ENCODE data around the gene EIF3B. TPM values are rescaled to one million over a fixed set of nuclear protein-coding genes. Genes with fewer than 3 reads are reported as not detected.
"Not testable (repeated sequence)": the region's sequence is repeated elsewhere in the genome, so short reads cannot be mapped to it uniquely, and the experiment has no call there.

EIF3B gene
- total RNA-seq, 1 donor from 2014 or later: 161 TPM

DNA sequence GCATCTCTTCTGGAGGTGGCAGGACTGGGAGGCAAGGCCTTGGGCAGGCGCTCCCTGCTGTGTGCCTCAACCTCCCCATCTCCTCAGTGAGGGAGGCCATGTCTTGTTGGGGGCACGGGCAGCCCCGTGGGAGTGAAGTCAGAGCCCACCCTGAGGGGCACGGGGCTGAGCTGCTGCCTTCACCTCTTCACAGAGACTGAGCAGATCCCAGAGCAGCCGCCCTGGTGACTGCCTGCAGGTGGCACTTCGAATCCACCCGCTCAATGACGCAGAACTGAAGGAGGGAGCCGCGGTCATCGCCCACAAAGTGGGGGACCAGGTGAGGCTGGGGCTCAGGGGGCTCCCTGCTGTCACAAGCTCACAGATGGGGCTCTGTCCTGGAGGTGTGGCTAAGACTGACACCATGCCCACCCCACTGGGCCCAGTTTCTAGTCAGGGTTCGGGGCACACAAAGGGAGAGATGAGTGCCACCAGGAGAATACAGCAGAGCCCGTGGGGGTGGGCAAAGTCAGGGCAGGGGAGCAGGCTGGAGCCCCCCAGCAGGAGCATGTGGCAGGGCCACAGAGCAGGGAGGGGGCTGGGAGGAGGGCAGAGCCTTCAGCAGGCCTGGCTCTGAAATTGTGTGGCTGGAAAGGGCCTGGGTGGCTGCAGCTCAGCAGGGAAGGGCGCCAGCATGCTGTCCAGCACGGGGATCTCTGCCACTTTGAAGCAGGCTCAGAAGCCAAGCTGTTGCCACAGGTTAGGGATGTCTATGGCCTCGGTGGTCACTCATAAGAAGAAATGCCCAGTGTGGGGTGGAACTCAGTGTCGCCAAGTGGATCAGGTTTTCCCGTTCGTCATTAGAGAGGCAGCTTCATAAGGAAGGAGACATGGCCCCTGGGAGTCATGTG lies 30.0 kb downstream of the EIF3B start:
- no peak for DNase-seq (ENCODE audit: low read depth)
- TF ChIP-seq, protein P1, sequence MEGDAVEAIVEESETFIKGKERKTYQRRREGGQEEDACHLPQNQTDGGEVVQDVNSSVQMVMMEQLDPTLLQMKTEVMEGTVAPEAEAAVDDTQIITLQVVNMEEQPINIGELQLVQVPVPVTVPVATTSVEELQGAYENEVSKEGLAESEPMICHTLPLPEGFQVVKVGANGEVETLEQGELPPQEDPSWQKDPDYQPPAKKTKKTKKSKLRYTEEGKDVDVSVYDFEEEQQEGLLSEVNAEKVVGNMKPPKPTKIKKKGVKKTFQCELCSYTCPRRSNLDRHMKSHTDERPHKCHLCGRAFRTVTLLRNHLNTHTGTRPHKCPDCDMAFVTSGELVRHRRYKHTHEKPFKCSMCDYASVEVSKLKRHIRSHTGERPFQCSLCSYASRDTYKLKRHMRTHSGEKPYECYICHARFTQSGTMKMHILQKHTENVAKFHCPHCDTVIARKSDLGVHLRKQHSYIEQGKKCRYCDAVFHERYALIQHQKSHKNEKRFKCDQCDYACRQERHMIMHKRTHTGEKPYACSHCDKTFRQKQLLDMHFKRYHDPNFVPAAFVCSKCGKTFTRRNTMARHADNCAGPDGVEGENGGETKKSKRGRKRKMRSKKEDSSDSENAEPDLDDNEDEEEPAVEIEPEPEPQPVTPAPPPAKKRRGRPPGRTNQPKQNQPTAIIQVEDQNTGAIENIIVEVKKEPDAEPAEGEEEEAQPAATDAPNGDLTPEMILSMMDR (conservative IDR thresholded peaks at IDR 0.05; ENCODE audit: low read depth, low read length): peak; percentile 28
- H3K4me3 ChIP-seq (ENCODE audit: low read depth, low read length): no peak overlapping the region

DNA sequence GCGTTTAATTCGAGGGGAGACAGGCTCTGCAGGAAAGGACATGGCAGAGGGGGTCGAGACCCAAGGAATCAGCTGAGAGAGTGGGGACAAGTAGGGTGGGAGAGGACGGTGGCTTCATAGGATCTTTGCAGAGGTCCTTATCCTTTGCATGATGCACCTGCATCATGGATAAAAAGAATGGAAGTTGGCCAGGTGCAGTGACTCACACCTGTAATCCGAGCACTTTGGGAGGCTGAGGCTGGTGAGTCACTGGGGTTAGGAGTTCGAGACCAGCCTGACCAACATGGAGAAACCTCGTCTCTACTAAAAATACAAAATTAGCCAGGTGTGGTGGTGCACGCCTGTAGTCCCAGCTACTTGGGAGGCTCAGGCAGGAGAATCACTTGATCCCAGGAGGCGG lies 31.5 kb downstream of the EIF3B start:
- not testable (repeated sequence) for H3K4me3 ChIP-seq (ENCODE audit: low read depth, low read length); DNase-seq (ENCODE audit: low read depth)

DNA sequence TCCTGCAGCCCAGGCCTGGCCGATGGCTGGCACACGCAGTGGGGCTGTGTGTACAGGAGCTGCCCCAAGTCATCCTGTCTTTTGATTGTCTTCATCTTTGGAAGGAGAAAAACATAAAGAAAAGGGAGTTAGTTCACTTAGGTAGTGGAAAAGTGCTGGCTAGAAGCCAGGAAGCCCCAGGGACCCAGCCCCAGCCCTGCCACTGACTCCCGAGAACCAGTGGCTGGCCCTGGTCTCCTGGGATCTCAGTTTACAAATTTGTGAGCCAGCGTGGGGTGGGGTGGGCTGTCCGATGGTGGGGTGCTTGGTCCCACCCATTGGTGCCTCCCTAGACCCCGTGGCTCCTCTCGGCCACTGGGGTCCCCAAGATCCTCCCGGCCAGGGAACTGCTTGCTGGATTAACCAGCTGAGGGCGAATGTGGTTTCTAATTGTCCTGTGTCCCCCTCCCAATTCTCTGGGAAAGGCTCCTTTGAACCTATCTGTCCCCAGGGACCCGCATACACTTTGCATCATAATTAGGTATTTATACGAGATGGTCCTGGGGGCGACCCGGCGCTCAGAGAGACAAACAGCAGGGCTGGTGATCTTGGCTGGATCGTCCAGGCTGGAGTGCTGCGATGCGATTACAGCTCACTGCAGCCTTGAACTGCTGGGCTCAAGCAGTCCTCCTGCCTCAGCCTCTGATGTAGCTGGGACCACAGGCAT lies 32.5 kb downstream of the EIF3B start:
- no peak overlapping the region for H3K4me3 ChIP-seq (ENCODE audit: low read depth, low read length)
- no peak for DNase-seq (ENCODE audit: low read depth)
- TF ChIP-seq, protein P1 (conservative IDR thresholded peaks at IDR 0.05; ENCODE audit: low read depth, low read length): no peak

DNA sequence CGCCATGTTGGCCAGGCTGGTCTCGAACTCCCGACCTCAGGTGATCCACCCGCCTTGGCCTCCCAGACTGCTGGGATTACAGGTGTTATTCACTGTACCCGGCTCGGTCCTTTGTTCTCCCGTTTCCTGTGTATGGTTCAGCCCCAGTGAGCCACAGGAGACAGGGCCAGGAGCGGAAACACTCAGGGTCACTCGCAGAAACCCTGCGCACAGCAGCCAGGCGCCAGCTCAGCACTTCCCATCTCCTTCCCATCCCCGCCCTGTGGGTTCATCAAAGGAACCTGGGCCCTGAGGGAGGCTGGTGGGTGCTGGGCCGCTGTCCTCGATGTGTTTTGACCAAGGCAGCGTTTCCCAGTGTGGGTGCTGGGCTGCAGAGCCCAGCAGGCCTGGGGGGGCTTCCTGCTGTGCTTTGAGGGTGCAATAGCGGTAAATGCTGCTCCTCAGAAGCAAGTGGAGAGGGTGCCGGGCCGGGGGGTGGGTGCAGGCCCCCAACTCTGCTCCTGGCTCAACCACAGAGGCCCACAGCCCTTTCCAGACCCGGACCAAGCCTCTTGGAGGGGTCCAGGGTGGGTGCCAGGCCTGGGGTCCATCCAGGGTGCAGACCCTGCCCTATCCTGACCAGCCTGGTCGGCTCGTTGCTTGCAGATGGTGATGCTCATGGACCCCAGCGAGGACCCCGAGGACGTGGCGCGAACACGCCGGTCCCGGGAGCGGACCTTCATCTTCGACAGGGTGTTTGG lies 33.4 kb downstream of the EIF3B start:
- no peak for DNase-seq (ENCODE audit: low read depth)
- H3K4me3 ChIP-seq (ENCODE audit: low read depth, low read length): no peak overlapping the region
- TF ChIP-seq, protein P1 (conservative IDR thresholded peaks at IDR 0.05; ENCODE audit: low read depth, low read length): no peak

DNA sequence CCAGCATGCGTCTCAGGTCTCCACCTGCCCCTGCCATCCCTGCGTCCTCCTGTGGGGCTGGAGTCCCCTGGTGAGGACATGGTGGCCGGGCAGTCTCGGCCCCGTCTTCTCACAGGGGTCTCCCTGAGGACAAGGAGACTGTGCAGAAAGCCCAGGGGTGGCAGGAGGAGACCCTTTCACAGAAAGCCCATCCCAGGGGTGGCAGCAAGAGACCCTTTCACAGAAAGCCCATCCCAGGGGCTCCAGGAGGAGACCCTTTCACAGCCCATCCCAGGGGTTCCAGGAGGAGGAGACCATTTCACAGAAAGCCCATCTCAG lies 34.0 kb downstream of the EIF3B start:
- no peak overlapping the region for H3K4me3 ChIP-seq (ENCODE audit: low read depth, low read length)
- TF ChIP-seq, protein P1 (conservative IDR thresholded peaks at IDR 0.05; ENCODE audit: low read depth, low read length): no peak
- DNase-seq (ENCODE audit: low read depth): no peak

DNA sequence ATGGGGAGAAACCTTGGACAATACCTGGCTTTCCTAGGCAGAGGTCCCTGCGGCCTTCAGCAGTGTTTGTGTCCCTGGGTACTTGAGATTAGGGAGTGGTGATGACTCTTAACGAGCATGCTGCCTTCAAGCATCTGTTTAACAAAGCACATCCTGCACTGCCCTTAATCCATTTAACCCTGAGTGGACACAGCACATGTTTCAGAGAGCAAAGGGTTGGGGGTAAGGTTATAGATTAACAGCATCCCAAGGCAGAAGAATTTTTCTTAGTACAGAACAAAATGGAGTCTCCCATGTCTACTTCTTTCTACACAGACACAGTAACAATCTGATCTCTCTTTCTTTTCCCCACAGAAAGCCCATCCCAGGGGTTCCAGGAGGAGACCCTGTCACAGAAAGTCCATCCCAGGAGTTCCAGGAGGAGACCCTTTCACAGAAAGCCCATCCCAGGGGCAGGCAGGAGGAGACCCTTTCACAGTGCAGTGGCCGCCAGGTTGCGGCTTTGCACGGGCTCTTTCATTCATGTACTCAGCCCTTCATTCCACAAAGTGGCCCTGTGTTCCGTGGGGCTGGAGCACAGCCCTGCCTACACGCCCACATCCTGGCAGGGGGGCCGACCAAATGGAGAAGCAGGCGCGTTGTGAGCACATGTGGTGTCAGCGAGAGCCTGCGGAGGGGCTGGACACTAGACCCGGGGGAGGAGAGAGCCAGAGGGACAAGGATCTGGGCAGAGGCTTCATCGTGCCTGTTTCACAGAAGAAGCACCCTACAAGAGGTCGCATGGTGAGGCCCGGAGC lies 35.6 kb downstream of the EIF3B start:
- DNase-seq (ENCODE audit: low read depth); H3K4me3 ChIP-seq (ENCODE audit: low read depth, low read length): not testable (repeated sequence)

DNA sequence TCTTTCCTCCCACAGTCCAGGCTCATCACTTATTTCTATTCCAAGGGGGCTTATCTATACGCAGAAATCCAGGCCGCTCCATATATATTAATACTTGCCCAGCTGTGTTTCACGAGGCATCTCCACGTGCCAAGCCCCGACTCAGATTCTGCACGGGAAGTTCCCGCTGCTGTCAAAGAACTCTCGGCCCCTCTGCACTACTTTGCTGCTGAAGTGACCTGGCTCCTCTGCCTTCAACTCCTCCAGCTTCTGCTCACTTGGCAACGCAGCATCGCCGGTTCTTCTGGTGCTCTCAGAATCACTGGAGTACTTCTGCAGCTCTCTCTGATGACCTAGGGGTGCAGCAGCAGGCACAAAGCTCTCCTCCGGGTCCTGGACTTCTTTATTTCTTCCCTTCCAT lies 39.1 kb downstream of the EIF3B start:
- H3K4me3 ChIP-seq (ENCODE audit: low read depth, low read length): no peak overlapping the region
- no peak for DNase-seq (ENCODE audit: low read depth)
- TF ChIP-seq, protein P1 (conservative IDR thresholded peaks at IDR 0.05; ENCODE audit: low read depth, low read length): no peak
